ENCODE data around the gene MSL3B.

MSL3B gene

GRCh38 chr2:233905945-233906344, 37.8 kb upstream of the MSL3B start:
- Histone ChIP-seq H3K27me3 (ENCODE audit: control insufficient read depth in 4 of 4, insufficient read depth in 4 of 4, low read length in 3 of 4) (no peaks in the 10 kb centered on the region), H3K27ac (ENCODE audit: low read depth in 1 of 2, low read length in 2 of 2) (no peak overlapping the region), H3K36me3 (ENCODE audit: control insufficient read depth in 4 of 4, insufficient read depth in 3 of 4, low read depth in 1 of 4, low read length in 3 of 4) (no peaks in the 10 kb centered on the region), H3K4me3 (ENCODE audit: low read depth in 1 of 3, low read length in 3 of 3) (no peak overlapping the region), H3K4me1 (ENCODE audit: control insufficient read depth in 4 of 4, insufficient read depth in 4 of 4, low read length in 3 of 4) (no peaks in the 10 kb centered on the region), H3K9ac (ENCODE audit: low read depth in 1 of 2, low read length in 2 of 2) (no peak overlapping the region), H3K9me3 (ENCODE audit: control insufficient read depth in 4 of 4, low read length in 3 of 4) (no peaks in the 10 kb centered on the region)
- WGBS = 64% methylated on average over 4 of the region's 4 CpGs
- DNase-seq (ENCODE audit: low spot score) = no peak
- no peak for TF ChIP-seq YY1 (IDR thresholded peaks at IDR 0.05)
- TF ChIP-seq EGR1 (IDR thresholded peaks at IDR 0.05; ENCODE audit: low read depth in 2 of 2) = no peak
- TF ChIP-seq RXRA (IDR thresholded peaks at IDR 0.05) = no peak
- no peak for TF ChIP-seq TAF1 (conservative IDR thresholded peaks at IDR 0.05)
- no peak for TF ChIP-seq ATF3 (IDR thresholded peaks at IDR 0.05)
- TF ChIP-seq, protein P1, sequence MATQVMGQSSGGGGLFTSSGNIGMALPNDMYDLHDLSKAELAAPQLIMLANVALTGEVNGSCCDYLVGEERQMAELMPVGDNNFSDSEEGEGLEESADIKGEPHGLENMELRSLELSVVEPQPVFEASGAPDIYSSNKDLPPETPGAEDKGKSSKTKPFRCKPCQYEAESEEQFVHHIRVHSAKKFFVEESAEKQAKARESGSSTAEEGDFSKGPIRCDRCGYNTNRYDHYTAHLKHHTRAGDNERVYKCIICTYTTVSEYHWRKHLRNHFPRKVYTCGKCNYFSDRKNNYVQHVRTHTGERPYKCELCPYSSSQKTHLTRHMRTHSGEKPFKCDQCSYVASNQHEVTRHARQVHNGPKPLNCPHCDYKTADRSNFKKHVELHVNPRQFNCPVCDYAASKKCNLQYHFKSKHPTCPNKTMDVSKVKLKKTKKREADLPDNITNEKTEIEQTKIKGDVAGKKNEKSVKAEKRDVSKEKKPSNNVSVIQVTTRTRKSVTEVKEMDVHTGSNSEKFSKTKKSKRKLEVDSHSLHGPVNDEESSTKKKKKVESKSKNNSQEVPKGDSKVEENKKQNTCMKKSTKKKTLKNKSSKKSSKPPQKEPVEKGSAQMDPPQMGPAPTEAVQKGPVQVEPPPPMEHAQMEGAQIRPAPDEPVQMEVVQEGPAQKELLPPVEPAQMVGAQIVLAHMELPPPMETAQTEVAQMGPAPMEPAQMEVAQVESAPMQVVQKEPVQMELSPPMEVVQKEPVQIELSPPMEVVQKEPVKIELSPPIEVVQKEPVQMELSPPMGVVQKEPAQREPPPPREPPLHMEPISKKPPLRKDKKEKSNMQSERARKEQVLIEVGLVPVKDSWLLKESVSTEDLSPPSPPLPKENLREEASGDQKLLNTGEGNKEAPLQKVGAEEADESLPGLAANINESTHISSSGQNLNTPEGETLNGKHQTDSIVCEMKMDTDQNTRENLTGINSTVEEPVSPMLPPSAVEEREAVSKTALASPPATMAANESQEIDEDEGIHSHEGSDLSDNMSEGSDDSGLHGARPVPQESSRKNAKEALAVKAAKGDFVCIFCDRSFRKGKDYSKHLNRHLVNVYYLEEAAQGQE (IDR thresholded peaks at IDR 0.05) = no peak
- no peak for TF ChIP-seq RAD21 (IDR thresholded peaks at IDR 0.05)
- TF ChIP-seq HNF4A (conservative IDR thresholded peaks at IDR 0.05) = no peak
- no peak for TF ChIP-seq JUND (IDR thresholded peaks at IDR 0.05)
- no peak for TF ChIP-seq FOXA2 (IDR thresholded peaks at IDR 0.05)
- TF ChIP-seq MAX (IDR thresholded peaks at IDR 0.05) = no peak
- TF ChIP-seq HNF4G (IDR thresholded peaks at IDR 0.05) = no peak
- no peak for TF ChIP-seq ZBTB33 (IDR thresholded peaks at IDR 0.05)
- no peak for TF ChIP-seq SP1 (IDR thresholded peaks at IDR 0.05)
- no peak for TF ChIP-seq NR2F2 (IDR thresholded peaks at IDR 0.05)
- no peak for TF ChIP-seq FOXA1 (IDR thresholded peaks at IDR 0.05)
- TF ChIP-seq, protein P2, sequence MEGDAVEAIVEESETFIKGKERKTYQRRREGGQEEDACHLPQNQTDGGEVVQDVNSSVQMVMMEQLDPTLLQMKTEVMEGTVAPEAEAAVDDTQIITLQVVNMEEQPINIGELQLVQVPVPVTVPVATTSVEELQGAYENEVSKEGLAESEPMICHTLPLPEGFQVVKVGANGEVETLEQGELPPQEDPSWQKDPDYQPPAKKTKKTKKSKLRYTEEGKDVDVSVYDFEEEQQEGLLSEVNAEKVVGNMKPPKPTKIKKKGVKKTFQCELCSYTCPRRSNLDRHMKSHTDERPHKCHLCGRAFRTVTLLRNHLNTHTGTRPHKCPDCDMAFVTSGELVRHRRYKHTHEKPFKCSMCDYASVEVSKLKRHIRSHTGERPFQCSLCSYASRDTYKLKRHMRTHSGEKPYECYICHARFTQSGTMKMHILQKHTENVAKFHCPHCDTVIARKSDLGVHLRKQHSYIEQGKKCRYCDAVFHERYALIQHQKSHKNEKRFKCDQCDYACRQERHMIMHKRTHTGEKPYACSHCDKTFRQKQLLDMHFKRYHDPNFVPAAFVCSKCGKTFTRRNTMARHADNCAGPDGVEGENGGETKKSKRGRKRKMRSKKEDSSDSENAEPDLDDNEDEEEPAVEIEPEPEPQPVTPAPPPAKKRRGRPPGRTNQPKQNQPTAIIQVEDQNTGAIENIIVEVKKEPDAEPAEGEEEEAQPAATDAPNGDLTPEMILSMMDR (IDR thresholded peaks at IDR 0.05; ENCODE audit: low read depth, low read length, missing input control) = no peak
- TF ChIP-seq GABPA (IDR thresholded peaks at IDR 0.05 in 1 of 2, conservative IDR thresholded peaks at IDR 0.05 in 1 of 2) = no peak
